ENCODE data around the gene NDUFB4.

NDUFB4 gene

DNA sequence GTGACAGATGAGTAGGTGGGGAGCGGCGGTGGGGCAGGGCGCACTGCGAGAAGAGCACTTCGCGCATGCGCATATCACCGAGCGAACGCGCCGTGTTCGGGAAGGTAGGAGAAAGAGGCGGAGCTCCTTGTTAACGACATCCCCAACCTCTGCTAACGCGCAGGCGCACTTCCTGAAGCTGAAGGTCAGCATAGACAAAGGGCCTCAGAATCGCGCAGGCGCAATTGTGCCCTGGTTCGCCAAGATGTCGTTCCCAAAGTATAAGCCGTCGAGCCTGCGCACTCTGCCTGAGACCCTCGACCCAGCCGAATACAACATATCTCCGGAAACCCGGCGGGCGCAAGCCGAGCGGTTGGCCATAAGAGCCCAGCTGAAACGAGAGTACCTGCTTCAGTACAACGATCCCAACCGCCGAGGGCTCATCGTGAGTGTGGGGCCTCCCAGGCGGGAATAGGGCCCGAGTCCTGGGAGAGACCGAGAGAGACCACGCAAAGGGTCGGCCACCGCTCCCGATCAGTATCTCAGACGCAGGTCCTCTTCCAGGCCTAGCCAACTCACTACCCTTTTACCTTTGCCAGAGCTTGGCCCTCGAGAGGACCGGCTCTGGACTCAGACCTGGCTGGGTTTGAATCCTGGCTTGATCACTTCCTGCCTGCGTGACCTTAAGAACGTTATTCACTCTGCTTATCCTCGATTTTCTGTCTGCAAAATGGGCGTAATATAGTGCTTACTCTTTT, at the start of gene NDUFB4:
Gene NDUFB4, plus strand, starts transcription at position 221 of the 737 bp plus-strand sequence. Its CDS starts 24 bp downstream, at position 245.
- Mint-ChIP-seq H3K9me3 (no peaks in the 10 kb centered on the region), H3K27ac (peak within 1 kb of the TSS; percentile 93), H3K4me1 (ENCODE audit: low read depth) (peaks cover 13% of the 10 kb centered on the region)

DNA sequence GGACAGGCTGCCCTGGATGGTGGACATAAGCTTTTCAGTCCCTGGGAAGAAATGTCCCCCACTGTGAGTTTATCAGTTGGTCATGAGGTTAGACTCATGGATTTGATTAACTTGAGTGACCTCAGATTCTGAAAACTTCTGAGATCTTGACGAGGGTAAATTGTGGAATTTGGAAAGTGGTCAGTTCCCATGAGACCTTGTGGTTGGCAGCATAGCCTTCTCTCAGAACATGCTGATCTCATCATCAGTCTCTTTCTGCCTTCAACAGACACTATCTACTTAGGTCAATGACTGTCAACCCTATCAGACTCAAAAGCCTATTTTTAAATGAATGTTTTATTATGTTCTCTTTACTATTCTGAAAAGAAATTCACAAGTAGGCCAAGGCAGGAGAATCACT, 45.6 kb upstream of the NDUFB4 start:
- Mint-ChIP-seq H3K27me3 (peaks cover 13% of the 10 kb centered on the region), H3K4me1 (ENCODE audit: low read depth) (no peaks in the 10 kb centered on the region), H3K27ac (no peak overlapping the region), H3K9me3 (no peaks in the 10 kb centered on the region), H3K36me3 (ENCODE audit: low read depth) (no peaks in the 10 kb centered on the region), H3K4me3 (no peak overlapping the region)

More for the DNA sequence above, at the start of gene NDUFB4:
- H3K27me3 Mint-ChIP-seq: no peaks in the 10 kb centered on the region
- peak within 1 kb of the TSS; percentile 90 for H3K4me3 Mint-ChIP-seq
- peaks cover 5% of the 10 kb centered on the region for H3K36me3 Mint-ChIP-seq (ENCODE audit: low read depth)

DNA sequence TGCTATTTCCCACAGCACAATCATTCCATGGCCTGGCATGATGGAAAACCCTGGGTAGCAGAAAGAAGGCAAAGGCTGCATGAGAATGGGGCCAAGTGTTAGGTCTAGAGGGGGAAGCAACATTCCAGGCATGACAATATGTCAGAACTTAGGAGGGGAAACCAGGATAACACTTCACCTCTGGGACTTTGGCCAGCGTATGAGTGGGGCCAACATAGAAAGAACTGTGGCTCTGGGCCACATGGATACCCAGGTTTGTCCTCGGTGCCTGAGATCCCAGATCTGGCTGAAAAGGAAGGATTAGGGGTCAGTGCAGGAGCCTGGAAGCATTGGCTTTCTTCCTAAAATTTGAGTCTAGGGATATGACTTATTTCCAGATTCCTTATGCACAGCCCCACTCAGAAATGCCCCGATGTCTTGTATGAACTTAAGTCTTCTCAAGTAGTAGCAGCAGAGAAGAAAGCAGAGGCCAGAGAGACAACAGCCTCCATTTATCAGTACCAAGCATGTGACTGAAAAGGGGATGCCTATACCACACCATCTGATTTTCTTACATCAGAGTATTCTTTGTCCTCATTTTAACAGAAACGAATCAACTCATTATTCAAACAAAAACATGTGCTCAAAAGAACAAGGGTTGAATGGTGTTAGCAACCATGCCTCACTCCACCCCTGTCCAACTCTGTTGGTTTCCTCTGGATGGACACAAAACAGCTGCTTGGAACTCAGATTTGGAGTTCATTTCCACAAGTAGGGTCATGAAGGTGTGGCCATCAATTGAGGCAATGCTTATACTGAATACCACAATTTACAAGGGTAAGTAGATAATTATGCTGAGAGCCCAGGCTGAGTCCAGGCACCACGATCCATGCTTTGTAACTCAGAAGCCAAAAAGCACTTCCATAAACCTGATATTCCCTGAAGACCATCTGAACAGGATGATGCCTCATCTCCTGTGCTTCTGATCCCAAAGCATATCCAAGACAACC, 43.7 kb upstream of the NDUFB4 start:
- H3K27me3 Mint-ChIP-seq: peaks cover 13% of the 10 kb centered on the region
- no peak overlapping the region for H3K4me3 Mint-ChIP-seq
- H3K4me1 Mint-ChIP-seq (ENCODE audit: low read depth): no peaks in the 10 kb centered on the region
- no peaks in the 10 kb centered on the region for H3K9me3 Mint-ChIP-seq
- H3K27ac Mint-ChIP-seq: no peak overlapping the region
- H3K36me3 Mint-ChIP-seq (ENCODE audit: low read depth): no peaks in the 10 kb centered on the region

DNA sequence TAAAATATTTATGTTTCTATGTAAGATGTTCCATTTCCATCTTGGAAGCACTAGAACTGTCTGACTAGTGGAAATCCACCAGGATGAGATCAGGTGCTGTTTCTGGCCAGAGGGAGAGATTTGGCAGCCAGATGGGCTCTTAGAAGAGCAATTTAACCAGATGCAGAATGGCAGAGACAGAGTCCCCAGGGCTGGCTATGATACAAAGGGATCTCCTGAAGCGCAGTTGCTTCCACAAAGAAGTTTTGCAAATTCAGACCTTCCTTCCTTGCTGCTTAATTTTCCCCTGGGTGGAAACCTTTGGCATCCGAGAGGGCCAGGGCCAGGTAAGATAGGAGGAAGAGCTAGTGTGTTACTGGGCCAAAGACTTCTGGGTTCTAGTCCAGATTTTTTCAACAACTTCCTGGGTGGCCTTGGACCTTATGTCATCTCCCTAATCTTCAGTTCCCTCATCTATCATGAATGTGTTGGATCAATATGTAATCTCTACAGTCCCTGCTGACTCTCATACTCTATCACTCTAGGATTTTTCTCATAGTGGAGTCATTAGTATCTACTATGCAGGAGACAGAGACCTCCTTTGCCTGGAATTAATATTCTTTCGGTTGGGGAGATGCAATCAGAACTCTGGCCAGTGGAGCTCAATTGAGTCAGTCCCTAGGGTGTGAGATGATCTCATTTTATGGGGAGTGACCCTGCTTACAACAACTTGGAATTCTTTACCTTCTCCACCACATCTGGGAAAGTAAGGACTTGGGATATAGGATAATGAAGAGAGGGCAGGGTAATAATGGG, 41.1 kb upstream of the NDUFB4 start:
- H3K4me3 Mint-ChIP-seq: no peak overlapping the region
- H3K27ac Mint-ChIP-seq: no peak overlapping the region
- H3K27me3 Mint-ChIP-seq: peaks cover 13% of the 10 kb centered on the region

DNA sequence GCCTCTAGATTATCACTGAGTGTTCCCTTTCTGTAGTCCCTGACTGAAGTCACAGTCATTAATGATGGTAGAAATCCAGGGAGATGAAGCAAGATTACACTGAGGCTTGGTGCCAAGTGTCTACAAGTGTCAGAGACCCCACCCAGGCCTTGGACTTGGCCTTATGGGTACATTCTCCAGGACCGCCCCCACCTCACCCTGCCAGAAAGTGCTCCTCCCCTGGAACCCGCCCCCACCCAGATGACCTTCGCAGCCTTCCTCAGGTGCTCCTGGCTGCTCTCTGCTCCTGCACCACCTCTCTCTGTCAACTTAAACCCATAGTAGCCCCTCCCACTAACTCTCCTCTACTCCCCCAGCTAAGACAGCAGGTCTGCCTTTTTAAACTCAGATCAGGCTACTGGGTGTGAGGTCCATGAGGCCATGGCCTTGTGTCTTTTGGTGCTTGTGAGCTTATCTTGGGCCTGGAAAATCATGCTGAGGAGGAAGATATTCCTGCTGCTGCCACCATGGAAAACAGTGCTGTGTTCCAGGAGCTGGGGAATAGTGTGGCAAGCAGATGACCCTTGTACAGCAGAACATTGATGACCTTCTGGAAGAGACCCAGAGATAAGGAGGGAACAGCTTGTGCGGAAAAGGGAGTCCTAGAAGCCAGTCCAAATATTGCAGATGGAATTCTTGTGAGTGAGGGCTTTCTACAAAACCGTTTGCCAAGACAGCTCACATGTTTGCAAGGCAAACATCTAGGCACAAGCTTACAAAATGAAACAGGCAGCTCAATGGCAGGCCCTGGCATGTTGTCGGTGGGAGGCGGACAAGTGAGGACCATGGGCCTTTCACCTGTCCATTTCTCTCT, 40.3 kb upstream of the NDUFB4 start:
- Mint-ChIP-seq H3K36me3 (ENCODE audit: low read depth) (no peaks in the 10 kb centered on the region), H3K4me3 (no peak overlapping the region), H3K27ac (no peak overlapping the region), H3K9me3 (no peaks in the 10 kb centered on the region), H3K27me3 (peaks cover 13% of the 10 kb centered on the region), H3K4me1 (ENCODE audit: low read depth) (peaks cover 16% of the 10 kb centered on the region)

More for the DNA sequence above, 41.1 kb upstream of the NDUFB4 start:
- Mint-ChIP-seq H3K9me3 (no peaks in the 10 kb centered on the region), H3K4me1 (ENCODE audit: low read depth) (peaks cover 16% of the 10 kb centered on the region), H3K36me3 (ENCODE audit: low read depth) (no peaks in the 10 kb centered on the region)

DNA sequence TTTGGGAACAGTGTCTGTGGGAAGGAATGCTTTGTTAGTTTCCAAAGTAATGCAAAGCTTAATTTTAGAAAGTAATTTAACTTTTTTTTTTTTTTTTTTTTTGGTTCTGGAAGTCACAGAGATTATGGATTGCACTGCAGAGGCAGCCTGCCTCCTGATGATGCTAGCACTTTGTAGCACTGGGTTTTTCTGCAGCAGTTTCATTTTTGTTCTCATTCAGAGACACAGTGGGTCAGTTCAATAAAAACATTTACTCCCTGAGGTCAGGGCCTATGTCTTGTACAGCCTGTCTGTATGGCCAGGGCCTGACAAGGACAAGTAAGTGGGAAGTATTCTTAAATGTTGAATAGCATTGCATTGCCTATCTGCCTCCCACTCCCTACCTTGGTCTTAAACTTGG, 39.0 kb upstream of the NDUFB4 start:
- H3K4me1 Mint-ChIP-seq (ENCODE audit: low read depth): peaks cover 20% of the 10 kb centered on the region
- H3K4me3 Mint-ChIP-seq: no peak overlapping the region
- H3K27ac Mint-ChIP-seq: no peak overlapping the region
- no peaks in the 10 kb centered on the region for H3K9me3 Mint-ChIP-seq
- no peaks in the 10 kb centered on the region for H3K36me3 Mint-ChIP-seq (ENCODE audit: low read depth)
- H3K27me3 Mint-ChIP-seq: peaks cover 11% of the 10 kb centered on the region

DNA sequence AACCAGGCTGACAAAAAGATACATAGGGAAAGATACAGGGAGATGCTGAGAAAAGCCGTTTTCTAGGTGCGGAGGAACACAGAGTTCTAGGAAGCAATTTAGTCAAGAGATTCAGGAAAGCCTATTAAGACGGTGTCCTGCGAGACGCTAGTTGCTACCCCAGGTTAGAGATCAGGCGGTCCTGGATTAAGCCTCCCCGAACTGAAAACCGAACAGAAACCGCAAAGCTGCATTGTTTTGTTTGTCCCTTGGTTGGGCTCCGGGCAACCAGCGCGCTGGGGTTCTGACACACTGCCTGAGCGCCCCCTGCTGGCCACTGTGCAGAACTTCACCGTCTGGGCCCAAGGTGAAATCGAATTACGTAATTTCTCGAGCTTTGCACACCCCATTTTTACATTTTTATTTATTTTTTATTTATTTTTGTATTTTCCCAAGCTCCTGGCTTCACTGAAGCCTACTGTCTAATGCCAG, 37.3 kb upstream of the NDUFB4 start:
- Mint-ChIP-seq H3K4me1 (ENCODE audit: low read depth) (peaks cover 20% of the 10 kb centered on the region), H3K9me3 (no peaks in the 10 kb centered on the region), H3K4me3 (peak overlapping the region; percentile 76), H3K27me3 (peaks cover 8% of the 10 kb centered on the region), H3K36me3 (ENCODE audit: low read depth) (no peaks in the 10 kb centered on the region), H3K27ac (peak overlapping the region; percentile 50)

DNA sequence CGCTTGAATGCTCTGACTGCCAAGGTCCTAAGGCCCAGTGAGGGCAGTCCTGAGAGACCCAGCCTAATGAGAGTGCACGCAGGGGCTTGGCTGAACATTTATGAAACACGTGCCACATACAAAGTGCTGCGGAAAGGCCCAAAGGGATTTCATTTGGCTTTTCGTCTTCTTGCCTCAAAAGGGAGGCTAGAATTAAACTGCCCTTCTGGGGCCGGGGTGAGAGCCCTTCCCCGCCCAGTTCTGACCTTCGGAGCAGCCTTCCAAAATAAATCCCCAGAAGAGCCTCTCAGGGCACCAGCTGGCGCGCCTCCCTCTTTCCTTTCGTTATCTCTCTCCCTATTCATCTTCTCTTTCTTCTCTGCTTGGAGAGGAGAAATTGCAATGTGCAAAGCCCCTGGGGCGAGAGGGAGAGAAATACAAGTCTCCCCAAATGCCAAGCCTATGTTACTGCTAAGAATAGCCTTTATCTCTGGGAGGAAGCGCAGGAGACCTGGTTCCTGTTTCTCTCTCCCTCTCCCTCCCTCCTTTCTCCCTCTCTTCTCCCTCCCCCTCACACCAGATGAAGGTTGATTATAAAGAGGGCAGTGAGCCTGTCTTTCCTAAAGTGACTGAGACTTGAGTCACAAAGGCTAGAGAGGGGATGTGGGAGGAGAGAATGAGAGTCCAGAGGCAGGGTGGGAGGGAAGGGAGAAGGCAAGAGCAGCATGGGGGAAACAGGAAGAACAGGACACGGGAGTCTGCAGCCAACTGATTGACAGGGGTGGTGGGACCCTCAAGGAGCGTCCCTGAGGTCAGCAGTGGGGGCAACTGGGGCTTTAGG, 36.7 kb upstream of the NDUFB4 start:
- H3K27me3 Mint-ChIP-seq: peaks cover 8% of the 10 kb centered on the region
- H3K4me3 Mint-ChIP-seq: peak overlapping the region; percentile 79
- H3K27ac Mint-ChIP-seq: peak overlapping the region; percentile 85
- peaks cover 20% of the 10 kb centered on the region for H3K4me1 Mint-ChIP-seq (ENCODE audit: low read depth)
- H3K9me3 Mint-ChIP-seq: no peaks in the 10 kb centered on the region
- H3K36me3 Mint-ChIP-seq (ENCODE audit: low read depth): no peaks in the 10 kb centered on the region

DNA sequence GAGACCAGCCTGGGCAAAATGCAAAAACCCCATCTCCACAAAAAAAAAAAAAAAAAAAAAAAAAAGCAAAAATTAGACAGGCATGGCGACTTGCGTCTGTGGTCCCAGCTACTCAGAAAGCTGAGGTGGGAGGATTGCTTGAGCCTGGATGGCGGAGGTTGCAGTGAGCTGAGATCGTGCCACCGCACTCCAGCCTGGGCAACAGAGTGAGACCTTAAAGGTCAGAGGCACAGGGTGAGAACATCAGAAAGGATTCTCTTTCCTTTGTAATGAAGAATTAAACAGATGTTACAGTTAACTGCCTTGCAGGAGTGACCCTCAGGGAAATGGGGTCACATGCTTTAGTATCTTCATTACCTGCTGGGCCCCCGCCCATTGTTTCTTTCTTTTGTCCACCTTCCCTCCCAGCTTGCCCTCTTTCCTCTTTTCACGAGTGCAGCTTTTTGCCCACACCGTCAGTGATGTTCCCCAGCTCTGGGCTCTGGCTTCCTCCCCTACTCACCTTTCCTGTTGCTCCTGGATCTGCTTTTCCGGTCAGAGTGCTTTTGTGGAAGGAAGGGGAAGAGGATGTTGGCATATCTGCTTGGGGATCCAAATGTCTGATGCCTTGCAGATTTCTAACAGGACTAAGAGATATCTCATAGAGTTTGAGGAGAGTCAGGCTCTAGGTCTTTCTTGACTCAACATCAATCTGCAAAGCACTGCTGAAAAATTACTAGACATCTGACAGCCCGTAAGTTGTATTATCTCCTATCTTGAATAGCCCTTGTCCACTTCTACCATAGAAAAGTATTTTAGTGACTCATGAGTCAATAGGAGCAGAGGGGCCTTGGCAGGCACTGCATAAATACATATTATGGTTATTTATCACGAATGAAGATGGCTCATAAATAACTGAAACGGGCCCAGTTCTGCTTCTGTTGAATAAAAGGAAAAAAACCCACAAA, 35.6 kb upstream of the NDUFB4 start:
- Mint-ChIP-seq H3K36me3 (ENCODE audit: low read depth) (no peaks in the 10 kb centered on the region), H3K4me3 (no peak overlapping the region), H3K27me3 (peaks cover 8% of the 10 kb centered on the region), H3K27ac (no peak overlapping the region), H3K9me3 (no peaks in the 10 kb centered on the region), H3K4me1 (ENCODE audit: low read depth) (peaks cover 20% of the 10 kb centered on the region)

DNA sequence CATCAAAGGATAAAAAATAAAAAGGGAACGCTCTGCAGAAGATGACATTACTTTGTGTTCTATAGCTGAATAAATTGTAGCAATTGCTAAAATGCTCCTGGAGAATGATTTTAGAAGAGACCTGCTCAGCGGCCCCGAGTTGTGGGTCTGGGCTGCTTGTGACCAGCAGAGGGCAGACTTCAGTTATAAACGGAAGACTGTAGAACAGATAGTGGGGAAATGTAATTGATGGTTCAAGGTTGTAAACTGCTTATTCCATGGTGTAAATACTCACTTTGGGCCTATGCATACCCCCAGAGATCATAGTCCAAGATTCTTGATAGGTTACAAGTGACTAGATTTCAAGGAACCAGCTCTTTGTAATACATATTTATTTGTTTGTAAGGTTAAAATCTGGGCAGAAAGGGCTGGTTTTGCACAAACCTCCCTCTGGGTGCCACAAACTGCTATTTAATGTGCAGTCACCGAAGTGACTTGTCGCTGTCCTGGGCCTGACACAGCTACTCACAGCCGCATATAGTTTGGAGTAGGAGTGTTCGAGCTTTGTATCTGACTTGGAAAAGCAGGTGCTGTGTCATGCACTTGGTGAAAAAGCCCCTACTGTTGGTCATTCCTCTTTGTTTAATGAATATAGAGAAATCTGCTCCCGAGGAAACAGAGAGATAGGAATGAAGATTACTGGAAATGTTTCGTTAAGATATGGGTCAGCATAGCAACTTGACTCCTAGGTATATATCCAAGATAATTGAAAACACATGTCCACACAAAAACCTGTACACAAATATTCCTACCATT, 34.7 kb upstream of the NDUFB4 start:
- no peak overlapping the region for H3K4me3 Mint-ChIP-seq
- H3K36me3 Mint-ChIP-seq (ENCODE audit: low read depth): no peaks in the 10 kb centered on the region
- H3K9me3 Mint-ChIP-seq: no peaks in the 10 kb centered on the region
- H3K4me1 Mint-ChIP-seq (ENCODE audit: low read depth): peaks cover 20% of the 10 kb centered on the region
- no peak overlapping the region for H3K27ac Mint-ChIP-seq
- peaks cover 8% of the 10 kb centered on the region for H3K27me3 Mint-ChIP-seq

DNA sequence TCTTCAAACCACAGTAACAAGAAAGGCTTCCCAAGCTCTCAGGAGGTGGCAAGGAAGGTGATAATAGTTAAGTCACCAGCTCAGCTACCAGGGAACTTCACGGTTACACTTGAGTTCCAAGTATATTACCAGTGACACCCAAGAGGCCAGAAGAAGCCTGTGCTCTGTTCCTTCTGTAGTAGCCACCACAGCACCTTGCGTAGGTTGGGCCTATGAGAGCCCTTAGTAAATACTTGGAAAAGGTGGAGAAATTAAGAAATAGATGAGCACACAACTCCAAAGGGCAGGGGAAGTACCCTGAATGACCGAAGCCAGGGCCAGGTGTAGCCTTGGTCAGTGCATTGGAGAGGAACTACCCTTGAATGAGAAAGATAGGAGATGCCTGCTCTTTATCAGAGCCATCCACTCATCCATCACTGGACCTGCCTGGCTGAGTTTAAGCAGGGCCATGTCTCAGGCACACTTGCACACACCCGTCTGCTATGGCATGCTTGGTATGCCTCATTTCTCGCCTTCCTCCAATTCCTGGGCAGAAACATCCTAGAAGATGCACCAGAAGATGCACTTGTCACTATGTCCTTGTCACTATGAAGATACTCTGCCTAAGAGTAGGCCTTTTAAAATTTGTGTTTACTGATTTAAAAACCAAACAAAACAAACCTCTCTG, 32.6 kb upstream of the NDUFB4 start:
- H3K4me3 Mint-ChIP-seq: no peak overlapping the region
- peaks cover 18% of the 10 kb centered on the region for H3K4me1 Mint-ChIP-seq (ENCODE audit: low read depth)
- H3K36me3 Mint-ChIP-seq (ENCODE audit: low read depth): no peaks in the 10 kb centered on the region
- H3K27me3 Mint-ChIP-seq: no peaks in the 10 kb centered on the region
- no peaks in the 10 kb centered on the region for H3K9me3 Mint-ChIP-seq
- H3K27ac Mint-ChIP-seq: no peak overlapping the region

Measured in stimulated activated naive CD8-positive, alpha-beta T cell treated with anti-CD3 and anti-CD28 coated beads, Interleukin-15, Interleukin-2, amounts not matched to agents 100 ng/mL and 50 ng/mL, for 24 hours (primary cell).